Astrocyte of the cerebellum (primary cell): ENCODE measurements around the gene CECR2.

Experiments
- DNase-seq: peaks from one replicate; pipeline ENCODE4 v3.0.0-alpha.2; 2011; ENCODE audit warnings: low read depth
- H3K4me3 ChIP-seq: 2 replicates; pipeline ENCODE4 v1.5.1; 2011; ENCODE audit warnings: mild to moderate bottlenecking, low read depth, low read length, moderate library complexity
- in situ Hi-C: cut with HindIII; loops from 2 replicates; pipeline ENCODE4 v1.10.0; 2017; ENCODE audit warnings: low sequenced_read_pairs
- TF ChIP-seq, protein P1 (sequence below): IDR thresholded peaks from 2 replicates; pipeline ENCODE4 v1.5.1; 2012; ENCODE audit warnings: low read length, low read depth, moderate library complexity, mild to moderate bottlenecking; ENCODE audit errors: missing control alignments

Gene CECR2

DNA sequence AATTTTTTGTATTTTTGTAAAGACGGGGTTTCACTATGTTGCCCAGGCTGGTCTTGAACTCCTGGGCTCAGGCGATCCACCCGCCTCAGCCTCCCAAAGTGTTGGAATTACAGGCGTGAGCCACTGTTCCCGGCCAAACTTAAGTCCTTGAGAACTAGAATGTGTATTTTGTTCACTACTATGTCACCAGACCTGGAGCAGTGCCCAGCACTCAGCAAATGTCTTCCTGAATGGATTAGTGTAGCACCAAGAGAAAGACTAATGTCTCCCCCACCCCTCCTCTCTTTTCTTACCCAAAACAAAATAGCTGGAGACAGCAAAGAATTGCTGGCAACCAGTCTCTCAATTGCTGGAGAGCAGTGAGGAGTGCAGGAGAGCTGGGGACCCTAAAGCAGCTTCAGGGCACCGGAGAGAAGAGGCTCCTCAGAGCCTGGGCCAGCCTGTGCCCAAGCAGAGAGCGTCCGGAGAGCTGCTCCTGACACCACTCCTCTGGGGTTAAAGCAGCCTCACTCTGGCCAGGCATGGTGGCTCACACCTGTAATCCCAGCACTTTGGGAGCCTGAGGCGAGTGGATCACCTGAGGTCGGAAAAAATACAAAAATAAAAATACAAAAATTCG, 209.0 kb downstream of the CECR2 start:
- no peak for DNase-seq
- no peak overlapping the region for H3K4me3 ChIP-seq
- TF ChIP-seq, protein P1, sequence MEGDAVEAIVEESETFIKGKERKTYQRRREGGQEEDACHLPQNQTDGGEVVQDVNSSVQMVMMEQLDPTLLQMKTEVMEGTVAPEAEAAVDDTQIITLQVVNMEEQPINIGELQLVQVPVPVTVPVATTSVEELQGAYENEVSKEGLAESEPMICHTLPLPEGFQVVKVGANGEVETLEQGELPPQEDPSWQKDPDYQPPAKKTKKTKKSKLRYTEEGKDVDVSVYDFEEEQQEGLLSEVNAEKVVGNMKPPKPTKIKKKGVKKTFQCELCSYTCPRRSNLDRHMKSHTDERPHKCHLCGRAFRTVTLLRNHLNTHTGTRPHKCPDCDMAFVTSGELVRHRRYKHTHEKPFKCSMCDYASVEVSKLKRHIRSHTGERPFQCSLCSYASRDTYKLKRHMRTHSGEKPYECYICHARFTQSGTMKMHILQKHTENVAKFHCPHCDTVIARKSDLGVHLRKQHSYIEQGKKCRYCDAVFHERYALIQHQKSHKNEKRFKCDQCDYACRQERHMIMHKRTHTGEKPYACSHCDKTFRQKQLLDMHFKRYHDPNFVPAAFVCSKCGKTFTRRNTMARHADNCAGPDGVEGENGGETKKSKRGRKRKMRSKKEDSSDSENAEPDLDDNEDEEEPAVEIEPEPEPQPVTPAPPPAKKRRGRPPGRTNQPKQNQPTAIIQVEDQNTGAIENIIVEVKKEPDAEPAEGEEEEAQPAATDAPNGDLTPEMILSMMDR: no peak
- in situ Hi-C loops: no loop called here

DNA sequence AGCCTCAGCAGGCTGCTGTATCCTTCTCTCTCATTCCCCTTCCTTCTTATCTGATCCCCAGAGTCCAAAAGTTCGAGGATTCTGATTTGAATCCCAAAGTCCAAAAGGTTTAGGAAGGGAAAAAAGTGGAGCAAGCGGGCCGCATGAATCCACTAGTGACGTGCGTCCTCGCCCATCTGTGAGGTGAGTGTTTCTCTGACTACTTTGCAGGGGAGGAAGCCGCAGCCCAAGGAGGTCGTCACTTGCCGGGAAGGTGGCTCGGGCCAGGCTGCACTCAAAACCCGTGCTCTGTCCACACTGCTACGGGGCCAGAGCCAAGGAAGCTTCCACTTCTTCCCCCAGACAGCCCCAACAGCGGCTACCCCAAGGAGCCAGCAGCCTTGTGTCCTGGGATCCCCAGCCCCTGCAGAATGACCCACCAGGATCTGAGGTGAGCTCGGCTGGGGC, 210.3 kb downstream of the CECR2 start:
- in situ Hi-C loops: no loop called here
- H3K4me3 ChIP-seq: no peak overlapping the region
- TF ChIP-seq, protein P1: no peak
- no peak for DNase-seq

DNA sequence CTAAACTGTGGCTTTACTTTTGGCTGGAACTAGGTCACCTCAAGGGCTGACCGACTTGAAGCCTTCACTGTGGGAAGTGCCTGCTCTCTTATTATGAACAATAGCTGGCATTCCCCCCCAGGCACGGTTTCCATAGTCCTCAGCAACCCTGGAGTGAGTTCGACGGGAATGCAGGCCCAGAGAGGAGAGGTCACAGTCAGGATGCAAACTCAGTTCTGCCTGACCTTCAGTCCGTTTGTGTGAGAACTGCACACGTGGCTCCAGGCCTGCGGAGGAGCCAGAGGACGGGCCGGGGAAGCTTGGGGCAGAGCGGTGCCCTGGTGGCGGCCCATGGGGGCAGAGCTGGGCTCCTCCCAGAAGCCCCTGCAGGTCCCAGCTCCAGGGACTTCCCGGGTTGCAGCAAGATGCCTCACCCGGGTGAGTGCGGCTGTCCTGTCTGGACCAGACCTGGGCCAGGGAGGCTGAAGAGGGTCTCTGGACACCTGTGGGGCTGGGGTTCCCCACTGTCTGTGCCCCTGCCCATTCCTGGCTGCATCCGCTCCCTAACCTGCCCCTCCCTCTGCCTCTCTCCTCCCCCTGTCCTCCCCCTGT, 211.3 kb downstream of the CECR2 start:
- in situ Hi-C loops: no loop called here
- TF ChIP-seq, protein P1: no peak
- DNase-seq: no peak
- no peak overlapping the region for H3K4me3 ChIP-seq

DNA sequence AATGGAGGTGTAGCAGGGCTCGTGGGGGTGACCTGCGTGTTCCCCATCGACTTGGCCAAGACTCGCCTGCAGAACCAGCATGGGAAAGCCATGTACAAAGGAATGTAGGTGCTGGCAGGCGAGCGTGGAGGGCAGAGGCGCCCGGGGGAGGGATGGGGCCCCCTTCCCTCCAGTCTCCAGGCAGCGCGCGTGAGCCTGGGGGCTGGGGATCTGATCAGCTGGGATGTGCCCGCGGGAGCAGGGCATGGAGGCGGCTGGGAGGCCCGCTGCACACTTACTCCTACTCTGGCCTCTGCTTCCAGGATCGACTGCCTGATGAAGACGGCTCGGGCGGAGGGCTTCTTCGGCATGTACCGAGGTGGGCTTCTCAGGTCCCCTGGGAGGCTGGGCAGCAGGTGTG, 211.8 kb downstream of the CECR2 start:
- no peak for DNase-seq
- in situ Hi-C loops: no loop called here
- TF ChIP-seq, protein P1: no peak
- no peak overlapping the region for H3K4me3 ChIP-seq

DNA sequence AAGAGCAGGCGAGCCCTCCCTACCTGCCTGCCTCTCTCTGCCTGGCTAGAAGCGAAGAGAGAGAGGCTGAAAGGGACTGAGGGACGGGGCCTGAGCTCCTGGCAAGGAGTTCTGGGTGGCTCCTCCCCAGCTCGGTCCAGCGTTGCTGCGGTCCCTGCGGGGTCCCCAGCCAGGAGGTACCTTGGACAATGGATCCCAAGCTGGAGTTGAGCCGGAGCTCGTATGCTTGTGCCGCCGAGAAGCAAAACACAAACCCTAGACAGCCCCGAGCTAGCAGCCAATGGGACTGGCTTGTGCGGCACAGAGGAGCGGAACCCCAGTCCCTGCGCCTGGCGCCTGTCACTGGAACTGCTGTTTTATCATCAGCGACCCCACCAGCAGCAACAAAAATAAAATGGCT, 212.4 kb downstream of the CECR2 start:
- in situ Hi-C loops: no loop called here
- H3K4me3 ChIP-seq: no peak overlapping the region
- TF ChIP-seq, protein P1: no peak
- no peak for DNase-seq

DNA sequence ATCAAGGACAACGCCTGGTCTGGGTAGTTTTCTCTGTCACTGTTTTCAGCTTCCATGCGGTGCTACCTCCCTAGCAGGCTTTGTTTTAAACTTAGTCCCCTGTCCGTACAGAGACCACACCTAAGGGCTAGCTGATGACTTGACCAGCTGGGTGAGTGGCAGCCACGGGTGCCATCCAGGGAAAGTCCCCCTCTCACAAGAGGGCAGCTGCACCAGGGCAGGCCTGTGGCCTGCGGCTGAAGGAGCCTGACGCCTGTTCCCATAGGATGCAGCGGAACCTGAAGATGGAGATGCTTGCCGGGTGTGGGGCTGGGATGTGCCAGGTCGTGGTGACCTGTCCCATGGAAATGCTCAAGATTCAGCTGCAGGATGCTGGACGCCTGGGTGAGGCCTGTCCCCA, 213.9 kb downstream of the CECR2 start:
- TF ChIP-seq, protein P1: no peak
- H3K4me3 ChIP-seq: no peak overlapping the region
- DNase-seq: no peak
- in situ Hi-C loops: no loop called here
